Measurements from ENCODE around the gene ITFG1. TPM values are rescaled to one million over a fixed set of nuclear protein-coding genes. Genes with fewer than 3 reads are reported as not detected.

Gene ITFG1
- total and polyA plus RNA-seq, 2 of the 13 experiments (the other 11 are each of a cell fraction or from before 2014, with no cell fraction given): 74.5 to 150 TPM

DNA sequence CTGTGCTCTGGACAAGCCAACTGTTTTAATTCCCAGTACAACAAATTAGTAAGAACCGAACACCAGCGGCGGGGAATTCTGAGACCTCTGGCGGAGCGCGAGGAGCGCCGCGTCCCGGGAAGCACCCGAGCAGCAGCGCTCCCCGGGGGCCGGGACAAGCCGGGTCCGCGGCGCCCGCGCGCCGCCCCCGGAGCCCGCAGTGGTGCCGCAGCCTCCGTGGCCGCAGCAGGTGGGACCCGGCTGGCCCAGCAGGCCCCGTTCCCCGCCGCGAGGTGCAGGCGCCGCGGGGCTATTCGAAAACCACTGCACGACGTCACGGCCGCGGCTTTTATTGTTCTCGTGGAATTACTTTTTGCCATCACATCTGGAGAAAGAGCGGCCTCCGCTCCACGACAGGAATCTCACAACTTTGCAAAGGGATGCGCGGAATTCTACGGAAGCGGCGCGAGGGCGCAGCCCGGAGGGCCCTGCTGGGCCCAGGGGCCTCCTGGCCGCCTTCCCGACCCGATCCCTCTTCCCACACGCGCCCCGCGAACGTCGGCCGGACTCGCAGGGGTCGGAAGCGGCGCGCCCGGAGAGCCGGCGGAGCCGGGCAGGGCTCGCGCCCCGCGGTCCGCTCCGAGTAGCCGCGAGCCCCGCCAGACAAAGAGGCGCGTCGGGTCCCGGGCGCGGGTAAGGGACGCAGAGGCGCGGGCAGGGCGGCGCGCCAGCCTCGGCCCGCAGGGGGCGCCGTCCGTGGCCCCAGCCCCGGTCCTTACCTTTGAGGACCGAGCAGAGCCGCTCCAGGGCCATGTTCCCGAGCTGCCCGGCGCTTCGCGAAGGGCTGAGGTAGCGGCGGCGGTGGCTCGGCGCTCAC lies 317.8 kb downstream of the ITFG1 start (continued):
- peak; percentile 62 for TF ChIP-seq AGO2 (optimal IDR thresholded peaks at IDR 0.05; ENCODE audit: low read depth, low read length)
- TF ChIP-seq ZNF256 (CRISPR knock-in tag; conservative IDR thresholded peaks at IDR 0.05): no peak
- TF ChIP-seq TAF15 (IDR thresholded peaks at IDR 0.05; ENCODE audit: low read depth, low read length, poor library complexity, severe bottlenecking): no peak
- TF ChIP-seq, protein P1, sequence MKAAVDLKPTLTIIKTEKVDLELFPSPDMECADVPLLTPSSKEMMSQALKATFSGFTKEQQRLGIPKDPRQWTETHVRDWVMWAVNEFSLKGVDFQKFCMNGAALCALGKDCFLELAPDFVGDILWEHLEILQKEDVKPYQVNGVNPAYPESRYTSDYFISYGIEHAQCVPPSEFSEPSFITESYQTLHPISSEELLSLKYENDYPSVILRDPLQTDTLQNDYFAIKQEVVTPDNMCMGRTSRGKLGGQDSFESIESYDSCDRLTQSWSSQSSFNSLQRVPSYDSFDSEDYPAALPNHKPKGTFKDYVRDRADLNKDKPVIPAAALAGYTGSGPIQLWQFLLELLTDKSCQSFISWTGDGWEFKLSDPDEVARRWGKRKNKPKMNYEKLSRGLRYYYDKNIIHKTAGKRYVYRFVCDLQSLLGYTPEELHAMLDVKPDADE (CRISPR knock-in tag; IDR thresholded peaks at IDR 0.05): 0 out of 2 replicates have a peak, but pooled peaks have one; percentile 72
- TF ChIP-seq AGO1 (IDR thresholded peaks at IDR 0.05; ENCODE audit: low read depth, low read length, poor library complexity, severe bottlenecking): no peak
- TF ChIP-seq FOXA1 (IDR thresholded peaks at IDR 0.05): no peak
- TF ChIP-seq FOXA1 (CRISPR knock-in tag; IDR thresholded peaks at IDR 0.05): no peak
- TF ChIP-seq SIX1 (CRISPR knock-in tag; IDR thresholded peaks at IDR 0.05; ENCODE audit: borderline replicate concordance): no peak
- TF ChIP-seq NFE2L1 (CRISPR knock-in tag; IDR thresholded peaks at IDR 0.05; ENCODE audit: borderline replicate concordance): no peak
- TF ChIP-seq MBD4 (IDR thresholded peaks at IDR 0.05; ENCODE audit: borderline replicate concordance, low read length): no peak
- peak; percentile 4; the same call in 1 of the 2 replicates for TF ChIP-seq CREB1 (IDR thresholded peaks at IDR 0.05)
- TF ChIP-seq CREB1 (CRISPR knock-in tag; IDR thresholded peaks at IDR 0.05): no peak
- TF ChIP-seq NCOR1 (IDR thresholded peaks at IDR 0.05; ENCODE audit: borderline replicate concordance, low read length): no peak
- TF ChIP-seq ZNF652 (CRISPR knock-in tag; IDR thresholded peaks at IDR 0.05; ENCODE audit: borderline replicate concordance, low read depth): no peak
- no peak for TF ChIP-seq ZKSCAN8 (CRISPR knock-in tag; IDR thresholded peaks at IDR 0.05; ENCODE audit: borderline replicate concordance)
- TF ChIP-seq MAFG (CRISPR knock-in tag; IDR thresholded peaks at IDR 0.05): no peak
- TF ChIP-seq TRIM22 (IDR thresholded peaks at IDR 0.05): no peak
- no peak for TF ChIP-seq KLF11 (CRISPR knock-in tag; IDR thresholded peaks at IDR 0.05)
- TF ChIP-seq, protein P2, sequence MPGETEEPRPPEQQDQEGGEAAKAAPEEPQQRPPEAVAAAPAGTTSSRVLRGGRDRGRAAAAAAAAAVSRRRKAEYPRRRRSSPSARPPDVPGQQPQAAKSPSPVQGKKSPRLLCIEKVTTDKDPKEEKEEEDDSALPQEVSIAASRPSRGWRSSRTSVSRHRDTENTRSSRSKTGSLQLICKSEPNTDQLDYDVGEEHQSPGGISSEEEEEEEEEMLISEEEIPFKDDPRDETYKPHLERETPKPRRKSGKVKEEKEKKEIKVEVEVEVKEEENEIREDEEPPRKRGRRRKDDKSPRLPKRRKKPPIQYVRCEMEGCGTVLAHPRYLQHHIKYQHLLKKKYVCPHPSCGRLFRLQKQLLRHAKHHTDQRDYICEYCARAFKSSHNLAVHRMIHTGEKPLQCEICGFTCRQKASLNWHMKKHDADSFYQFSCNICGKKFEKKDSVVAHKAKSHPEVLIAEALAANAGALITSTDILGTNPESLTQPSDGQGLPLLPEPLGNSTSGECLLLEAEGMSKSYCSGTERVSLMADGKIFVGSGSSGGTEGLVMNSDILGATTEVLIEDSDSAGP (CRISPR knock-in tag; IDR thresholded peaks at IDR 0.05; ENCODE audit: borderline replicate concordance): peak; percentile 57
- no peak for TF ChIP-seq ZNF317 (CRISPR knock-in tag; IDR thresholded peaks at IDR 0.05)
- no peak; the same call in 1 of the 2 replicates for TF ChIP-seq ZSCAN5A (CRISPR knock-in tag; IDR thresholded peaks at IDR 0.05; ENCODE audit: borderline replicate concordance)

All from HepG2 (cell line).